Measurements from ENCODE around the gene GRM7.

DNA sequence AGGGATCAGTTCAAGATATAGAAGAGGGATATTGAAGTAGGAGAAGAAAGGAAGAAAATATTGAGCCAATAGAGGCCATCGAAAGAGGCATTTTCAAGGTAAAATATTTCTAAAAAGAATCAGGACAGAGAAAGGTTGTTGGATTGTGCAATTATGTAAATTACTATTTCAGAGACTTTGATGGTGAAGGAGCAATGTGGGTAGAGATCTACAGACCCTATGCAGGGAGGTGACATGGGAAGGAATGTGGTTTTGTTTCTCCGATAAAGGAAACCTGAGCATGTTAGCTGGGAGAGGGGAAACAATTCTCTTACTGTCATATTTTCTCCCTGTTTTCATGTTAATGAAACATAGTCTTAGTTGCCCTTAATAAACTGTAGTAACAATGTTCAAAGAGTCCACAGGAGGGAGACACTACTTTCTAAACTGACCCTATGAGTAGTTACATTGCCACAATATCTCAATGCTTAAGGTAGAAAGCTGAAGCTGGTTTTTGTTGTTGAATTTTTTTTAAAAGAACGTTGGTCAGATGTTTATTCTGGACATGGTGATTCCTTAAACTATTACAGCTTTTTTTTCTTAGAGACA lies 133.3 kb downstream of the GRM7 start:
- TF ChIP-seq, protein P1, sequence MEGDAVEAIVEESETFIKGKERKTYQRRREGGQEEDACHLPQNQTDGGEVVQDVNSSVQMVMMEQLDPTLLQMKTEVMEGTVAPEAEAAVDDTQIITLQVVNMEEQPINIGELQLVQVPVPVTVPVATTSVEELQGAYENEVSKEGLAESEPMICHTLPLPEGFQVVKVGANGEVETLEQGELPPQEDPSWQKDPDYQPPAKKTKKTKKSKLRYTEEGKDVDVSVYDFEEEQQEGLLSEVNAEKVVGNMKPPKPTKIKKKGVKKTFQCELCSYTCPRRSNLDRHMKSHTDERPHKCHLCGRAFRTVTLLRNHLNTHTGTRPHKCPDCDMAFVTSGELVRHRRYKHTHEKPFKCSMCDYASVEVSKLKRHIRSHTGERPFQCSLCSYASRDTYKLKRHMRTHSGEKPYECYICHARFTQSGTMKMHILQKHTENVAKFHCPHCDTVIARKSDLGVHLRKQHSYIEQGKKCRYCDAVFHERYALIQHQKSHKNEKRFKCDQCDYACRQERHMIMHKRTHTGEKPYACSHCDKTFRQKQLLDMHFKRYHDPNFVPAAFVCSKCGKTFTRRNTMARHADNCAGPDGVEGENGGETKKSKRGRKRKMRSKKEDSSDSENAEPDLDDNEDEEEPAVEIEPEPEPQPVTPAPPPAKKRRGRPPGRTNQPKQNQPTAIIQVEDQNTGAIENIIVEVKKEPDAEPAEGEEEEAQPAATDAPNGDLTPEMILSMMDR (tag by site-specific recombination; IDR thresholded peaks at IDR 0.05), result no peak
- TF ChIP-seq ZNF266 (tag by site-specific recombination; IDR thresholded peaks at IDR 0.05; ENCODE audit: low read depth), result no peak
- TF ChIP-seq ZNF248 (tag by site-specific recombination; IDR thresholded peaks at IDR 0.05), result no peak
- no peak for TF ChIP-seq YY1 (tag by site-specific recombination; IDR thresholded peaks at IDR 0.05)
- TF ChIP-seq ZNF24 (tag by site-specific recombination; IDR thresholded peaks at IDR 0.05), result no peak
- no peak for TF ChIP-seq SETDB1 (IDR thresholded peaks at IDR 0.05; ENCODE audit: insufficient read length, low read length)
- no peak for TF ChIP-seq ZNF302 (tag by site-specific recombination; IDR thresholded peaks at IDR 0.05; ENCODE audit: low read depth)
- no peak for TF ChIP-seq ZNF138 (tag by site-specific recombination; IDR thresholded peaks at IDR 0.05; ENCODE audit: borderline replicate concordance)
- no peak for TF ChIP-seq ZNF610 (tag by site-specific recombination; IDR thresholded peaks at IDR 0.05; ENCODE audit: borderline replicate concordance)
- no peak for TF ChIP-seq ZNF121 (tag by site-specific recombination; IDR thresholded peaks at IDR 0.05)
- TF ChIP-seq, protein P2, sequence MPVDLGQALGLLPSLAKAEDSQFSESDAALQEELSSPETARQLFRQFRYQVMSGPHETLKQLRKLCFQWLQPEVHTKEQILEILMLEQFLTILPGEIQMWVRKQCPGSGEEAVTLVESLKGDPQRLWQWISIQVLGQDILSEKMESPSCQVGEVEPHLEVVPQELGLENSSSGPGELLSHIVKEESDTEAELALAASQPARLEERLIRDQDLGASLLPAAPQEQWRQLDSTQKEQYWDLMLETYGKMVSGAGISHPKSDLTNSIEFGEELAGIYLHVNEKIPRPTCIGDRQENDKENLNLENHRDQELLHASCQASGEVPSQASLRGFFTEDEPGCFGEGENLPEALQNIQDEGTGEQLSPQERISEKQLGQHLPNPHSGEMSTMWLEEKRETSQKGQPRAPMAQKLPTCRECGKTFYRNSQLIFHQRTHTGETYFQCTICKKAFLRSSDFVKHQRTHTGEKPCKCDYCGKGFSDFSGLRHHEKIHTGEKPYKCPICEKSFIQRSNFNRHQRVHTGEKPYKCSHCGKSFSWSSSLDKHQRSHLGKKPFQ (tag by site-specific recombination; IDR thresholded peaks at IDR 0.05), result no peak
